GM08714 (cell line): ENCODE results near the gene RNF213.
"Not testable (repeated sequence)": the region's sequence is repeated elsewhere in the genome, so short reads cannot be mapped to it uniquely, and the experiment has no call there.

Experiments
- H3K4me3 ChIP-seq: fragments of 200-500 bp; sonication (Bioruptor generic); 2 replicates; pipeline ENCODE4 v1.5.1; 2014; ENCODE audit warnings: mild to moderate bottlenecking, low read length, inconsistent platforms
- ZNF274 ChIP-seq: IDR thresholded peaks from 2 replicates; pipeline ENCODE4 v1.6.1; 2012; ENCODE audit warnings: mild to moderate bottlenecking, low read depth, low read length

Gene RNF213

GRCh38 chr17:80316431-80316830 lies 55.8 kb downstream of the RNF213 start:
- TF ChIP-seq ZNF274: no peak
- H3K4me3 ChIP-seq: no peak overlapping the region

GRCh38 chr17:80316927-80317705 lies 56.5 kb downstream of the RNF213 start:
- TF ChIP-seq ZNF274: no peak
- H3K4me3 ChIP-seq: no peak overlapping the region

DNA sequence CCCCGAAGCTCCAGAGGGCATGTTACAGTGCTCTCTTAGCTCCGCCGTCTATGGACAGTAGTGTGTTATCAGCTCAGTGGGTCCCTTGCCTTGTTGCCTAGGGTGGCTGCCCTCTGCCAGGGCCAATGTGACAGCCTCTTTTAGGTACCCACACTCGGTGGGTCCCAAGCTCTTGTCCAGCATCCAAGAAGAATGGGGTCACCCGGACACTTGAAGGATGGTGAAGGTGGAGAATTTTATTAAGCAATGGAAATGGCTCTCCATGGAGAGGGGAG lies 57.0 kb downstream of the RNF213 start:
- no peak overlapping the region for H3K4me3 ChIP-seq
- TF ChIP-seq ZNF274: no peak

GRCh38 chr17:80318166-80318565 lies 57.5 kb downstream of the RNF213 start:
- no peak overlapping the region for H3K4me3 ChIP-seq
- no peak for TF ChIP-seq ZNF274

DNA sequence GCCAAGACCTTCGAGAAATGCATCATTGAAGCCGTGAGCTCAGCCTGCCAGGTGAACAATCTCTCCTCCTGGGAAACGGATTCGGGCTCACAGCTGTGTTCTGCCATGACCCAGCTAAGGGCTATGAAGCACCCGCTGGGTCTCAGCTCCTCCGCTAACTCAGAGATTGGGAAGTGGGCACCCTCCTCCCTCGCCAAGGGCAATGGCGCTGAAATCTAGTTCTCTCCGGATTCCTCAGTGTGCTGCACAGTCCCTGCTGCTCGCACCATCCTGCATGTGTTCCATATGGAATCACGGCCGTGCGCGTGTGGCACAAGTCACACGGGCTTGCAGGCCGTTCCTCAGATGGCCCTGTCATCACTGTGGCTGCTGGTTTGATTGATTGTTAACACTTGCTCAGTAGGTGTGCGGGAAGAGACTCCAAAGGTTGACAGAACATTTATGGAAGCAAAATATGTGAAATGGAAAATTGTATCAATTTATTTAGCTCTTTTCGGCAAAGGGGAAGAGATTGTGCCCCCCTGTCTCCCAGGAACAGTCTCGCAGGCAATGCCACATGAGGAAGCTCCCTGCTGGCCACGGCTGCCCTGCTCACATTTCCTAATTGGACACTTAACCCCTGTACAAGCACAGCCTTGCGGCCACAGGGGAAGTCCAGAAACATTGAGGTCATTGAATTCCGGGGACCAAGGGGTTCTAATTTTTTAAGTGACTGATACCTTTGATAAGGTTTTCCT lies 58.8 kb downstream of the RNF213 start:
- TF ChIP-seq ZNF274: no peak
- H3K4me3 ChIP-seq: no peak overlapping the region

DNA sequence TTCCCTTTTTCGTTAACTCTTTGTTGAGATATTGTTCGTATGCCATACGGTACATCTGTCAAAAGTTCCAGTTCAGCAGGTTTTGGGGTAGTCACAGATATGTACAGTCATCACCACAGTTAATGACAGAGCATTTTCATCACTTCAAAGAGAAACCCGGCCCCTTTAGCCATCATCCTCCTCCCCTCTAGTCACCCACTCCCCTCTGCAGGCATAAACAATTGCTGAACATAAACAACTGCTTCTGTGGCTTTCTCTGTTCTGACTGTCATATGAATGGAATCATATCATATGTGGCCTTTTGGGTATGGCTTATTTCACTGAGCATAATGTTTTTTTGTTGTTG lies 59.3 kb downstream of the RNF213 start:
- no peak for TF ChIP-seq ZNF274

GRCh38 chr17:80320496-80320895 lies 59.8 kb downstream of the RNF213 start:
- no peak for TF ChIP-seq ZNF274
- H3K4me3 ChIP-seq: no peak overlapping the region

More for the DNA sequence above, 59.3 kb downstream of the RNF213 start:
- H3K4me3 ChIP-seq: no peak overlapping the region

- H3K4me3 ChIP-seq: no peak overlapping the region
Measured at GRCh38 chr17:80322864-80323263, 62.2 kb downstream of the RNF213 start.

DNA sequence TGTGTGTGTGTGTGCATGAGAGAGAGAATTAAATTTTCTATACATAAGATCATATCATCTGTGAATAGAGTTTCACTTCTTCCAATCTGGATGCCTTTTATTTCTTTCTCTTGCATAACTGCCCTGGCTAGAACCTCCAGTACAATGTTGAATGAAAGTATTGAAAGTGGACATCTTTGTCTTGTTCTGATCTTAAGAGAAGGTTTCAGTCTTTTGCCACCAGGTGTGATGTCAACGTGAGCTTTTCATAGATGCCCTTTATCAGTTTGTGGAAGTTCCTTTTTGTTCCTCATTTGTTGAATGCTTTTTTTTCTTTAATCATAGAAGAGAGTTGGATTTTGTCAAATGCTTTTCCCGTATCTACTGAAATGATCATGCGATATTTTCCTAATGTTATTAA lies 63.3 kb downstream of the RNF213 start:
- TF ChIP-seq ZNF274: no peak

More at GRCh38 chr17:80322864-80323263, 62.2 kb downstream of the RNF213 start:
- no peak for TF ChIP-seq ZNF274

GRCh38 chr17:80327518-80327917 lies 66.9 kb downstream of the RNF213 start:
- TF ChIP-seq ZNF274: no peak

More for the DNA sequence above, 63.3 kb downstream of the RNF213 start:
- no peak overlapping the region for H3K4me3 ChIP-seq

GRCh38 chr17:80328634-80329380 lies 68.2 kb downstream of the RNF213 start:
- TF ChIP-seq ZNF274: no peak
- no peak overlapping the region for H3K4me3 ChIP-seq

More at GRCh38 chr17:80327518-80327917, 66.9 kb downstream of the RNF213 start:
- H3K4me3 ChIP-seq: no peak overlapping the region

DNA sequence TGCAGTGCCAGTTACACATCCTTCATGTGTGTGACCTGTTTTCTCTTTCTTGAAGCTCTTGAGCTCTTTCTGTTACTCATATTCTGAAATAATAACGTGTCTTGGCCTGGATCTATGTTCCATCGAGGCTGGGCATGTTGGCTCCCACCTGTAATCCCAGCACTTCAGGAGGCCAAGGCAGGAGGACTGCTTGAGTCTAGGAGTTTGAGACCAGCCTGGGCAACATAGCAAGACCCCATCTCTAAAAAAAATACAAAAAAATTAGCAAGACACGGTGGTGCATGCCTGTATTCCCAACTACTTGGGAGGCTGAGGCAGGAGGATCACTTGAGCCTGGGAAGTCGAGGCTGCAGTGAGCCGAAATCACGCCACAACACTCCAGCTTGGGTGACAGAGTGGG lies 68.8 kb downstream of the RNF213 start:
- not testable (repeated sequence) for H3K4me3 ChIP-seq

DNA sequence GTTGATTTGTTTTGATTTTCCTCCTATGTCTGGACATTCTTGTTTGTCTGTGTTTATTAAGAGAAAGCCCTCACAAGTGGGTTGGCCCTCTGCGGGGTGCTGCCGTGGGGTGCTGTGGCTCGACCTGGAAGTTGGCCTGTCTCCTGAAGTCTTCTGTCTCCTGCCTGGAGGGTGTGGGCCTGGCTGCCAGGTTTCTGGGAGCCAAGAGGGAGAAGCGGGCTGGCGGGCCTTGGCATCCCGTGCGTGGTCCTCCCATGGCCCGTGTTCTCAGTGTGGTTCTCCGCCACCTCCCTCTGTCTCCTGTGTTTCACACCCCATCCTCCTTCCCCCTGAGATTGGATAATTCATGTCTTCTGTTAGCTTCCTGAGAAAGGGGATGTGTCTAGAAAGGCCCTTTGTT lies 69.6 kb downstream of the RNF213 start:
- no peak for TF ChIP-seq ZNF274
- H3K4me3 ChIP-seq: no peak overlapping the region

DNA sequence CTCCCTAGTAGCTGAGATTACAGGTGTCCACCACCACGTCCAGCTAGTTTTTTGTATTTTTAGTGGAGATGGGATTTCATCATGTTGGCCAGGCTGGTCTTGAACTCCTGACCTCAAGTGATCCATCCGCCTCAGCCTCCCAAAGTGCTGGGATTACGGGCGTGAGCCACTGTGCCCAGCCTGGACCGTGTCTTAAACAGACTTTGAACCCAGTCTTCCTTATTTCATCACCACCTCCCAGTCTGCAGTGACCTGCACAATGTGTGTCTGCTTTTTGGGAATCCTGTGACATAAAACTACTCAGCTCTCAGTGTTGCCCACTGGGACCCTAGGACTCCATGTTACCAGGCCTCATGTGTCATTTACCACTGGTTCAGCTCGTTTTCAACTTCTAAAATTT lies 70.3 kb downstream of the RNF213 start:
- not testable (repeated sequence) for H3K4me3 ChIP-seq

- no peak for TF ChIP-seq ZNF274
Measured at GRCh38 chr17:80331820-80332219, 71.2 kb downstream of the RNF213 start.

More at GRCh38 chr17:80331820-80332219, 71.2 kb downstream of the RNF213 start:
- H3K4me3 ChIP-seq: no peak overlapping the region
